OCI-LY7 (cell line): ENCODE measurements around the gene SND1. TPM values are rescaled to one million over a fixed set of nuclear protein-coding genes. Genes with fewer than 3 reads are reported as not detected.

Experiments used
- BruUV-seq: library from RNA; stranded (reverse); fragments of 400-500 nt; replicated peaks from 2 replicates; lab custom pipeline; 2021; lab: Mats Ljungman, UMichigan
- CTCF ChIA-PET: fragments of 300-600 bp; sonication (Branson Sonifier 250); formaldehyde crosslinking; loops from one replicate; lab custom pipeline; 2022; ENCODE audit warnings: antibody characterized with exemption; ENCODE audit not compliant: unreplicated experiment; lab: Charles Lee
- POLR2A ChIA-PET: fragments of 300-600 bp; sonication (Branson Sonifier 250); formaldehyde crosslinking; loops from one replicate; lab custom pipeline; 2022; ENCODE audit warnings: antibody characterized with exemption; lab: Charles Lee
- DNase-seq: peaks from one replicate; pipeline ENCODE4 v3.0.0-alpha.2; 2015; ENCODE audit warnings: low spot score
- H2AFZ ChIP-seq: fragments of 200-600 bp; sonication (generic), shearing (Covaris generic); 2 replicates; pipeline ENCODE4 v1.6.1; 2014; ENCODE audit warnings: mild to moderate bottlenecking, antibody characterized with exemption, low read length, moderate library complexity
- H3K27ac ChIP-seq: fragments of 200-600 bp; sonication (generic); 2 replicates; pipeline ENCODE4 v1.5.1; 2014; ENCODE audit warnings: mixed run types, low read depth, mild to moderate bottlenecking, moderate library complexity, low read length, inconsistent platforms; ENCODE audit not compliant: poor library complexity, severe bottlenecking
- H3K36me3 ChIP-seq: fragments of 200-600 bp; sonication (generic); 2 replicates; pipeline ENCODE4 v1.6.1; 2014; ENCODE audit warnings: mild to moderate bottlenecking, antibody characterized with exemption, low read length, moderate library complexity, mixed read lengths; ENCODE audit not compliant: insufficient read depth
- H3K4me1 ChIP-seq: fragments of 200-600 bp; sonication (generic); 2 replicates; pipeline ENCODE4 v1.5.1; 2014; ENCODE audit warnings: mild to moderate bottlenecking, low read length; ENCODE audit not compliant: insufficient read depth, poor library complexity, severe bottlenecking
- H3K4me2 ChIP-seq: fragments of 200-600 bp; sonication (generic); 2 replicates; pipeline ENCODE4 v1.6.1; 2014; ENCODE audit warnings: mild to moderate bottlenecking, low read length
- H3K4me3 ChIP-seq: fragments of 200-600 bp; sonication (generic); 2 replicates; pipeline ENCODE4 v1.5.1; 2014; ENCODE audit warnings: mild to moderate bottlenecking, low read depth, low read length; ENCODE audit not compliant: poor library complexity, severe bottlenecking
- H3K79me2 ChIP-seq: fragments of 200-600 bp; sonication (generic); 2 replicates; pipeline ENCODE4 v1.6.1; 2016; ENCODE audit warnings: low read depth, mild to moderate bottlenecking, low read length, moderate library complexity, mixed read lengths; ENCODE audit not compliant: insufficient read depth
- H3K9me2 ChIP-seq: fragments of 200-600 bp; sonication (generic); 2 replicates; pipeline ENCODE4 v1.6.1; 2016; ENCODE audit warnings: mild to moderate bottlenecking, low read length, mixed read lengths; ENCODE audit not compliant: insufficient read depth
- H3K9me3 ChIP-seq: fragments of 200-600 bp; sonication (generic); 2 replicates; pipeline ENCODE4 v1.6.1; 2014; ENCODE audit warnings: mild to moderate bottlenecking, mixed run types, low read length, mixed read lengths
- H4K20me1 ChIP-seq: fragments of 200-600 bp; sonication (generic); 2 replicates; pipeline ENCODE4 v1.6.1; 2014; ENCODE audit warnings: mild to moderate bottlenecking, antibody characterized with exemption, low read length, moderate library complexity, mixed read lengths; ENCODE audit not compliant: insufficient read depth
- EZH2phosphoT487 ChIP-seq: fragments of 200-600 bp; sonication (generic); IDR thresholded peaks from 2 replicates; pipeline ENCODE4 v1.6.1; 2018; ENCODE audit warnings: low read depth, borderline replicate concordance, mild to moderate bottlenecking, mixed run types, antibody characterized with exemption, low read length, moderate library complexity, mixed read lengths
- intact Hi-C: fragments of 100-400 bp; cut with micrococcal nuclease; formaldehyde crosslinking; loops from one replicate; pipeline ENCODE4 v1.10.0; 2022; ENCODE audit not compliant: unreplicated experiment
- total RNA-seq, 2 experiments: library from RNA; depleted of rRNA in 1 of 2; stranded (reverse); fragments of >200 nt in 1 of 2; shearing (Covaris generic) in 1 of 2; gene quantifications; 2 replicates each; pipeline ENCODE4 v1.2.3, GENCODE V29; 2014 to 2022
- TF ChIP-seq, protein P1 (sequence below): fragments of 200-600 bp; sonication (generic); conservative IDR thresholded peaks from 2 replicates; pipeline ENCODE4 v1.5.1; 2014; ENCODE audit warnings: mild to moderate bottlenecking, antibody characterized with exemption, low read length, moderate library complexity, mixed read lengths

Gene SND1
- total RNA-seq, 2 experiments from 2014 or later, result 111 to 221 TPM

DNA sequence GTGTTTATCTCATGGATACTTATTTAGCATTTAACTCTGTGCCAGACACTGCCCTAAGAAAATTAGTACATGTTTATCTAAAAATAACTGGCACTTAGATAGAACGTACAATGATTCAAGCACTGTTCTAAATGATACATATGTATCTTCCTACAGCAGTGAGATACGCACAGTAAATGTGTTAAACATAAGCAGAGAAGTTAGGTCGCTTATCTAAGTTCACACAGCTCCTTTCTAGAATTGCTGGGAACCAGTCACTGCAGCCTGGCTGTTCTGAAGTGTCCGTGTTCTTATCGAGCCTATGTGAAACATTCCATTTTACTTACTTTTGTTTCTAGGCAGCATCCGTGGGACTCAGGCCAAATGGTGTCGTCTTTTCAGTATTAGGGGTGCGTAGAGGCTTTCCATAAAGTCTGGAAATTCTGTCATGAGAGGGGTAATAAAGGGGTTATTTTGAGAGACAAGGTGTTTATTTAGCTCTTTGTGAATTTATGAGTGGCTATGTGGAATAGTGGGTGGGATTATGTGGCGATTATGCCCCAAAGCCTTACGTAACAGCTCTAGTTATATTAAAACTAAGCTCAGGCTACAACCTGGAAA lies 186.9 kb downstream of the SND1 start:
- H3K4me3 ChIP-seq, result no peak overlapping the region
- H3K4me1 ChIP-seq, result no peaks in the 10 kb centered on the region
- H4K20me1 ChIP-seq, result no peaks in the 10 kb centered on the region
- DNase-seq, result no peak
- H3K27ac ChIP-seq, result no peak overlapping the region
- no peak overlapping the region for H2AFZ ChIP-seq
- no peak overlapping the region for H3K4me2 ChIP-seq
- peaks cover 57% of the 10 kb centered on the region for H3K36me3 ChIP-seq
- intact Hi-C loops, result no loop called here
- TF ChIP-seq, protein P1, sequence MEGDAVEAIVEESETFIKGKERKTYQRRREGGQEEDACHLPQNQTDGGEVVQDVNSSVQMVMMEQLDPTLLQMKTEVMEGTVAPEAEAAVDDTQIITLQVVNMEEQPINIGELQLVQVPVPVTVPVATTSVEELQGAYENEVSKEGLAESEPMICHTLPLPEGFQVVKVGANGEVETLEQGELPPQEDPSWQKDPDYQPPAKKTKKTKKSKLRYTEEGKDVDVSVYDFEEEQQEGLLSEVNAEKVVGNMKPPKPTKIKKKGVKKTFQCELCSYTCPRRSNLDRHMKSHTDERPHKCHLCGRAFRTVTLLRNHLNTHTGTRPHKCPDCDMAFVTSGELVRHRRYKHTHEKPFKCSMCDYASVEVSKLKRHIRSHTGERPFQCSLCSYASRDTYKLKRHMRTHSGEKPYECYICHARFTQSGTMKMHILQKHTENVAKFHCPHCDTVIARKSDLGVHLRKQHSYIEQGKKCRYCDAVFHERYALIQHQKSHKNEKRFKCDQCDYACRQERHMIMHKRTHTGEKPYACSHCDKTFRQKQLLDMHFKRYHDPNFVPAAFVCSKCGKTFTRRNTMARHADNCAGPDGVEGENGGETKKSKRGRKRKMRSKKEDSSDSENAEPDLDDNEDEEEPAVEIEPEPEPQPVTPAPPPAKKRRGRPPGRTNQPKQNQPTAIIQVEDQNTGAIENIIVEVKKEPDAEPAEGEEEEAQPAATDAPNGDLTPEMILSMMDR, result no peak
- no peak for TF ChIP-seq EZH2phosphoT487
- H3K9me2 ChIP-seq, result no peaks in the 10 kb centered on the region
- H3K79me2 ChIP-seq, result no peaks in the 10 kb centered on the region
- BruUV-seq, result no TSS peak
- ChIA-PET POLR2A (interaction anchor here (0.6 to 1.5 kb wide), 6 partner anchors 17 to 1755 kb away, joined by 3 to 6 read pairs (median 4); no protein-coding TSS in a partner anchor), CTCF (no interaction called here)
- peaks cover 25% of the 10 kb centered on the region for H3K9me3 ChIP-seq

DNA sequence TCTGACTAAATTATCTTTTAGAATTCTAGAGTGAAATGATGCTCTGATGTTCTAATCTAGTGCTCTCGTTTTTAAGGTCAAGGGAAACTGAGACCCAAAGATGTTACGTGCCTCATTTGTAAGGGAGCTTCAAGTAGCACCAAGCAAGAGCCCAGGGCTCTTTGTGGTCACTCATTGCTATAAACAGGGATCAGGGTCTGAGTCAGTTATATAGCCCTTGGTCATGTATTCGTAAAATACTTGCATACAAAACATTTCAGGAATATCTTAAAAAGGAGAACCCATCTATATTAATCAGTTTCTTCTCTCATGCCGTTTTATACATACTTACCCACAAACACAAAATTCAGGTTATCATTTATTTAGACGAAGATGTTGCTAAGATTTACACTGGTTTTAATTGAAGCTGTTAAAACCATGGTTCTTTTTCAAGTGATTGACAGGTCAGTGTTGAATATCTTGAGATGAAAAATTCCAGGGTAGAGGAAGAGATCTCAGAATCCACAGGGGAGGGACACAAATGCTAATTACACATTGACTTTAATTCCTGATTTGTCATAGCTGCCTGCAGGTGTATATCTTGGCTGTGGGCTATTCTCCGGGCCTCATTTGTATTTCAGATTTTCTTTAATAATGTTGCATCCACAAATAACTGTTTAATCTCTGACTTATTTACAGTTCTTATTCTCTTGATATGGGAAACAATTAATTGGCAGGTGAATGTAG lies 188.4 kb downstream of the SND1 start:
- Histone ChIP-seq H3K4me2 (no peak overlapping the region), H3K79me2 (no peaks in the 10 kb centered on the region), H3K4me3 (no peak overlapping the region), H3K36me3 (peaks cover 72% of the 10 kb centered on the region), H2AFZ (no peak overlapping the region), H3K9me3 (peaks cover 25% of the 10 kb centered on the region), H4K20me1 (no peaks in the 10 kb centered on the region), H3K4me1 (no peaks in the 10 kb centered on the region), H3K27ac (no peak overlapping the region), H3K9me2 (no peaks in the 10 kb centered on the region)
- BruUV-seq, result no TSS peak
- ChIA-PET CTCF (no interaction called here), POLR2A (interaction anchor here (0.6 to 1.6 kb wide), 3 partner anchors 13 to 63 kb away, joined by 4 to 6 read pairs (median 5); no protein-coding TSS in a partner anchor)
- intact Hi-C loops, result no loop called here
- TF ChIP-seq, protein P1, result no peak
- TF ChIP-seq EZH2phosphoT487, result no peak
- DNase-seq, result no peak
